ENCODE results near the gene BCL11A. TPM values are rescaled to one million over a fixed set of nuclear protein-coding genes. Genes with fewer than 3 reads are reported as not detected.

BCL11A gene
- polyA plus RNA-seq, 1 donor (not counting 4 experiments of a cell fraction or from before 2014, with no cell fraction given): 5.0 TPM

- H3K27me3 ChIP-seq (ENCODE audit: control insufficient read depth, extremely low read depth, insufficient read depth, low read length): no peaks in the 10 kb centered on the region
- H3K4me1 ChIP-seq (ENCODE audit: control insufficient read depth, extremely low read depth, insufficient read depth, low read length): peaks cover 25% of the 10 kb centered on the region
- H3K36me3 ChIP-seq (ENCODE audit: control insufficient read depth in 2 of 2, extremely low read depth in 1 of 2, insufficient read depth in 2 of 2, low read length in 2 of 2): peaks cover 0 to 1% of the 10 kb centered on the region in 2 experiments
- H3K27ac ChIP-seq (ENCODE audit: control insufficient read depth, insufficient read depth, low read length): no peak overlapping the region
- no peak for TF ChIP-seq EZH2 (IDR thresholded peaks at IDR 0.05; ENCODE audit: low read length)
- TF ChIP-seq CTCF (optimal IDR thresholded peaks at IDR 0.05 in 1 of 3, IDR thresholded peaks at IDR 0.05 in 1 of 3, conservative IDR thresholded peaks at IDR 0.05 in 1 of 3; ENCODE audit: extremely low read depth in 1 of 3, insufficient read depth in 2 of 3, low read length in 3 of 3): no peak
- no peak overlapping the region for H2AFZ ChIP-seq (ENCODE audit: control insufficient read depth, low read length)
- no peak overlapping the region for H3K4me3 ChIP-seq (ENCODE audit: control insufficient read depth in 2 of 3, extremely low read depth in 1 of 3, insufficient read depth in 2 of 3, low read depth in 1 of 3, low read length in 3 of 3)
- dilution Hi-C loops (cut with MboI; ENCODE audit: extremely low pct_ligation_motif_present, low sequenced_read_pairs): no loop called here
- H3K9me3 ChIP-seq (ENCODE audit: control insufficient read depth, low read depth, low read length): no peaks in the 10 kb centered on the region
- H4K20me1 ChIP-seq (ENCODE audit: control insufficient read depth, extremely low read depth, insufficient read depth, low read length): no peaks in the 10 kb centered on the region
- H3K9me1 ChIP-seq (ENCODE audit: control insufficient read depth, extremely low read depth, insufficient read depth, low read length): no peaks in the 10 kb centered on the region
- no peak overlapping the region for H3K9ac ChIP-seq (ENCODE audit: control insufficient read depth, extremely low read depth, insufficient read depth, low read length)
- H3K4me2 ChIP-seq (ENCODE audit: control insufficient read depth, extremely low read depth, insufficient read depth, low read depth, low read length): no peak overlapping the region
- FAIRE-seq (no peak), DNase-seq (ENCODE audit: low read depth, low spot score) (no peak)
- H3K79me2 ChIP-seq (ENCODE audit: control insufficient read depth, insufficient read depth, low read length): no peaks in the 10 kb centered on the region
Observed at GRCh38 chr2:60496475-60496874, 57.0 kb downstream of the BCL11A start.

GRCh38 chr2:60495041-60495625 is 58.3 kb downstream of the BCL11A start:
- dilution Hi-C loops (cut with MboI; ENCODE audit: extremely low pct_ligation_motif_present, low sequenced_read_pairs): no loop called here
- no peaks in the 10 kb centered on the region for H4K20me1 ChIP-seq (ENCODE audit: control insufficient read depth, extremely low read depth, insufficient read depth, low read length)
- H3K27ac ChIP-seq (ENCODE audit: control insufficient read depth, insufficient read depth, low read length): no peak overlapping the region
- H3K4me3 ChIP-seq (ENCODE audit: control insufficient read depth in 2 of 3, extremely low read depth in 1 of 3, insufficient read depth in 2 of 3, low read depth in 1 of 3, low read length in 3 of 3): no peak overlapping the region
- no peaks in the 10 kb centered on the region for H3K79me2 ChIP-seq (ENCODE audit: control insufficient read depth, insufficient read depth, low read length)
- FAIRE-seq: no peak
- DNase-seq (ENCODE audit: low read depth, low spot score): no peak
- H3K9ac ChIP-seq (ENCODE audit: control insufficient read depth, extremely low read depth, insufficient read depth, low read length): no peak overlapping the region
- no peak for TF ChIP-seq CTCF (optimal IDR thresholded peaks at IDR 0.05 in 1 of 3, IDR thresholded peaks at IDR 0.05 in 1 of 3, conservative IDR thresholded peaks at IDR 0.05 in 1 of 3; ENCODE audit: extremely low read depth in 1 of 3, insufficient read depth in 2 of 3, low read length in 3 of 3)
- TF ChIP-seq EZH2 (IDR thresholded peaks at IDR 0.05; ENCODE audit: low read length): no peak
- H3K4me1 ChIP-seq (ENCODE audit: control insufficient read depth, extremely low read depth, insufficient read depth, low read length): peaks cover 11% of the 10 kb centered on the region
- H3K36me3 ChIP-seq (ENCODE audit: control insufficient read depth in 2 of 2, extremely low read depth in 1 of 2, insufficient read depth in 2 of 2, low read length in 2 of 2): peaks cover 0 to 1% of the 10 kb centered on the region in 2 experiments
- no peaks in the 10 kb centered on the region for H3K27me3 ChIP-seq (ENCODE audit: control insufficient read depth, extremely low read depth, insufficient read depth, low read length)
- no peak overlapping the region for H3K4me2 ChIP-seq (ENCODE audit: control insufficient read depth, extremely low read depth, insufficient read depth, low read depth, low read length)
- H2AFZ ChIP-seq (ENCODE audit: control insufficient read depth, low read length): no peak overlapping the region
- no peaks in the 10 kb centered on the region for H3K9me1 ChIP-seq (ENCODE audit: control insufficient read depth, extremely low read depth, insufficient read depth, low read length)
- no peaks in the 10 kb centered on the region for H3K9me3 ChIP-seq (ENCODE audit: control insufficient read depth, low read depth, low read length)

Data from keratinocyte (primary cell).